GM19438 (cell line): ENCODE results near the gene GNAI3.

ENCODE experiments used
- ATAC-seq: cut with Tn5 transposase; IDR thresholded peaks from one replicate; pipeline ENCODE4 v1.9.1; 2021; ENCODE audit warnings: low read depth; ENCODE audit not compliant: unreplicated experiment

GNAI3 gene

GRCh38 chr1:109621379-109622136, 73.1 kb downstream of the GNAI3 start:
- ATAC-seq, result no peak

- no peak for ATAC-seq
Observed at GRCh38 chr1:109622137-109622892, 73.9 kb downstream of the GNAI3 start.

- no peak for ATAC-seq
Observed at GRCh38 chr1:109622895-109623294, 74.5 kb downstream of the GNAI3 start.

DNA sequence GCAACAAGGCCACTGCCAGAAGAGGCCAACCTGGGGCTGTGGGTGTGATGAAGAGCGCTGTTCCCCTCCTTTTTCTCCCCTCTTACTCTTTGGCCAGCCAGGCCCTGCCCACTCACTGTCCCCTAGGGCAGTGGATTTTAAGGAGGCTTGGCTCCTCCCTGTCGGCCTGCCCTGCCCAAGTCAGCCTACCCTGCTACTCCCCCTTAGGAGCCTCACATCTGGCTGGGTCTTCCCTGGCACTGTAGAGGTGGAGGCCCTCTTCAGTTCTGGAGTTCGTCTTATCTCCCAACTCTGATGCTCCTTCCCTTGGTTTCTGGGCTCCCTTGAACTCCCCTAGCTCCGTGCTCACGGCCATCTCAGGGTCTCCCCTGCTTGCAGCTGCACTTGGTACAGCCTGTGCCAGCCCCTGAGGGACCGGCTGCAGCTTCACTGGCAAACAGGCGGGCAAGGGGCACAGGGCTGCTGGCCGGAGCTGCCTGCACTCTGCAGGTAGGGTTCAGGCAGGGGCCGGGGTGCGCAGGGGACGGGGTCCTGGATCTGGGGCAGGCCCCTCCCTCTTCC, 75.3 kb downstream of the GNAI3 start:
- ATAC-seq, result no peak

GRCh38 chr1:109624201-109625010, 76.0 kb downstream of the GNAI3 start:
- no peak for ATAC-seq

DNA sequence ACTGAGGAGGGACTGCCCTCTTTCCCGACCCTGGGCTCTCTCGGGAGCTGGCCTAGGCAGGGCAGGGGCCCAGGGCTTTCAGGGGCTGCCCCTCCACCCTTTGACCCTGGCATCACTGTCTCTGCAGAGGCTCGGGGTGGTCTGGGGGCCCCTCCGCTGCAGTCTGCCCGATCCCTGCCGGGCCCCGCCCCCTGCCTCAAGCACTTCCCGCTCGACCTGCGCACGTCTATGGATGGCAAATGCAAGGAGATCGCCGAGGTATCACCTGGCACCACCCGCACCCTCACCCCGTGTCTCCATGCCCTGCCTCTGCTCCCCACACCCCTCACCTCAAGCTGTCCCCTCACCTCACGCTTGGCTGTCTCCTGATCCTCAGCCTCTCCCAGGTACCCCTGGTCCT, 76.8 kb downstream of the GNAI3 start:
- ATAC-seq, result no peak

DNA sequence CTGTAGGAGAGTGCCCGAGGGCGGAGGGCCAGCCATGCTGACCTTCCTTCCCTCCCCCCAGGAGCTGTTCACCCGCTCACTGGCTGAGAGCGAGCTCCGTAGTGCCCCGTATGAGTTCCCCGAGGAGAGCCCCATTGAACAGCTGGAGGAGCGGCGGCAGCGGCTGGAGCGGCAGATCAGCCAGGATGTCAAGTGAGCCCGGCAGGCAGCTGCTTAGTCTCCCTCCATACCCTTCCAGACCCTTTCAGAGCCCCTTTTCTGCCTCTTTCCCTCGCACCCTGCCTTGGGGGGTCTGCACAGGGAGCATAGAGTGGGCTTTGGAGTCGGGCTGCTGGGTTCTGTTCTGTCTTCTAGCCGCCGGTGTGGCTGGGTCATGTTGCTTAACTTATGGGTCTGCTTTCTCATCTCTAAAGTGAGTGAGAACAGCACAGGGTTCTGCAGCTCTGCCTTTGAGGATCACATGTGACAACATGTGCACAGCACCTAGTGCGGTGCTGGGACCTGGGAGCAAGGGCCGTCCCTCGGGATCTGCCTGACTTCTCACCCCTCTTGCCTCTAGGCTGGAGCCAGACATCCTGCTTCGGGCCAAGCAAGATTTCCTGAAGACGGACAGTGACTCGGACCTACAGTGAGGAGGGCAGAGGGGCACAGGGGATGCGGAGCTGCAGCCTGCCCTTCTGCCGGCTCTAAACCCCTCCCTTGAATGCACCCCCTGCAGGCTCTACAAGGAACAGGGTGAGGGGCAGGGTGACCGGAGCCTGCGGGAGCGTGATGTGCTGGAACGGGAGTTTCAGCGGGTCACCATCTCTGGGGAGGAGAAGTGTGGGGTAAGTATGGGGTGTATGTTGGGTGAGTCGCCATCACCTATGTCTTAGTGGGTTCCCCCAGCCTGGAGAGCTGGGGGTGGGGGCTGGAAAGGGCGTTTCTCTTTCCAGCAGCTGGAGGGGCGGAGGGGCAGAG, 77.5 kb downstream of the GNAI3 start:
- ATAC-seq, result no peak

DNA sequence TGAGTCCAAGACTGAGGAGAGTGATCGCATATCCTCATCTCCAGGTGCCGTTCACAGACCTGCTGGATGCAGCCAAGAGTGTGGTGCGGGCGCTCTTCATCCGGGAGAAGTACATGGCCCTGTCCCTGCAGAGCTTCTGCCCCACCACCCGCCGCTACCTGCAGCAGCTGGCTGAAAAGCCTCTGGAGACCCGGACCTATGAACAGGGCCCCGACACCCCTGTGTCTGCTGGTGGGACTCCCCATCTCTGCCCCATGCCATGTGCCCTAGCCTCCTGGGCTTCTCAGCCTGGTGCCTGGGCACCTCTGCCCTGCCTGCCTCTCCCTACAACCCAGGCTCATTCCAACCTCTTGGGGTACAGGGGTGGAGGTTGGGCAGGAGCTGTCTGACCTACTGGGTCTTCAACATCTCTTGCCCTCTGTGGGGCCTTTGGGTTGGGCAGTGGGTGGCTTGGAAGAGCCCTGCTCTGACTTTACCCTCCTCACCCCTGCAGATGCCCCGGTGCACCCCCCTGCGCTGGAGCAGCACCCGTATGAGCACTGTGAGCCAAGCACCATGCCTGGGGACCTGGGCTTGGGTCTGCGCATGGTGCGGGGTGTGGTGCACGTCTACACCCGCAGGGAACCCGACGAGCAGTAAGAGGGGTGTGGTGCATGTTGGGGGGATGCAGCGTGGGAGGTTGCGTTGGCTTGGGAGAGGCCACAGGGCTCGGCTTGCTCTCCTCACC, 78.4 kb downstream of the GNAI3 start:
- ATAC-seq, result no peak

- no peak for ATAC-seq
Observed at GRCh38 chr1:109627692-109628399, 79.4 kb downstream of the GNAI3 start.

- ATAC-seq, result no peak
Observed at GRCh38 chr1:109628540-109629321, 80.3 kb downstream of the GNAI3 start.

DNA sequence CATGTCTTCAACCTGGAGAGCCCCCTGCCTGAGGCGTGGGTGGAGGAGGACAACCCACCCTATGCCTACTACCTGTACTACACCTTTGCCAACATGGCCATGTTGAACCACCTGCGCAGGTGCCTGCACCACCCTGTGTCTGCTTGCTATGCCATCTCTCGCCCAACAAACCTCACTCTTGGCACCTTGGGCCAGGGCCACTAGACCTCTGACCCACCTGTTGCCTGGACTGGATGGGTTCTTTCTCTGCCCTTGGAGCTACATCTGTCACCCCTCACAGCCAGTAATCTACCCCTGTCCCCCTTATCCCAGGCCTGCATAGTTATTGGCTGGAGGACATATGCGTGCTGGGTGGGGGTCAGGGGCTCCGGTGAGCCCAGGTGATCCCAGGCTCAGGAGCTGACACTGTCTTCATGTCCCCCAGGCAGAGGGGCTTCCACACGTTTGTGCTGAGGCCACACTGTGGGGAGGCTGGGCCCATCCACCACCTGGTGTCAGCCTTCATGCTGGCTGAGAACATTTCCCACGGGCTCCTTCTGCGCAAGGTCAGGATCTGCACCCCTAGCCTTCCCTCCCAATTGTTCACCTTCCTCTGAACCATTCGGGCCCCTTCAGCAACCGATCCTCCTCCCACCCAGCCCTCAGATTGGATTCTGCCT, 81.1 kb downstream of the GNAI3 start:
- no peak for ATAC-seq

GRCh38 chr1:109630081-109630897, 81.9 kb downstream of the GNAI3 start:
- no peak for ATAC-seq

DNA sequence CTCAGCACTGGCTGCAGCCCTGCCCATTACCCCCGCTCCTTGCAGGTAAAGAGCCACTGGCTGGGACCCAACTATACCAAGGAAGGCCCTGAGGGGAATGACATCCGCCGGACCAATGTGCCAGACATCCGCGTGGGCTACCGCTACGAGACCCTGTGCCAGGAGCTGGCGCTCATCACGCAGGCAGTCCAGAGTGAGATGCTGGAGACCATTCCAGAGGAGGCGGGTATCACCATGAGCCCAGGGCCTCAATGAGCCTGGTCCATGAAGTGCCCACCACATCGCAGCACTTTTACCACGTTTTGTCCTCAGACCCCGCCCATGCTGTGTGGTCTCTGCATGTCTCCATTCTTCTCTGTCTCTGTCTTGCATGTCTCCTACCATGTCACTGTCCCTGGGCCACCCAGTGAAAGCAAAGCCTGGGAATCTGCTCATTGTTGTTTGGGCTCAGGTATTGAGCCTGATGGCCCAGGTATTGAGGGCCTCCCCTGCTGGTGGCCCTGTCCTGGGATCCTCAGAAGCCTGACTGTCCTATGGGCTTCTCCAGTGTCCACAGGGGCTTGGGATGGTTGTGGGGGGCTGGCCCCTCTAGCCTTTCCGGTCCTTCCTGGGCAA, 82.6 kb downstream of the GNAI3 start:
- no peak for ATAC-seq

- no peak for ATAC-seq
Observed at GRCh38 chr1:109631513-109632505, 83.4 kb downstream of the GNAI3 start.
